ENCODE results near the gene PDZD8.
"Not testable (repeated sequence)": the region's sequence is repeated elsewhere in the genome, so short reads cannot be mapped to it uniquely, and the experiment has no call there.

PDZD8 gene

DNA sequence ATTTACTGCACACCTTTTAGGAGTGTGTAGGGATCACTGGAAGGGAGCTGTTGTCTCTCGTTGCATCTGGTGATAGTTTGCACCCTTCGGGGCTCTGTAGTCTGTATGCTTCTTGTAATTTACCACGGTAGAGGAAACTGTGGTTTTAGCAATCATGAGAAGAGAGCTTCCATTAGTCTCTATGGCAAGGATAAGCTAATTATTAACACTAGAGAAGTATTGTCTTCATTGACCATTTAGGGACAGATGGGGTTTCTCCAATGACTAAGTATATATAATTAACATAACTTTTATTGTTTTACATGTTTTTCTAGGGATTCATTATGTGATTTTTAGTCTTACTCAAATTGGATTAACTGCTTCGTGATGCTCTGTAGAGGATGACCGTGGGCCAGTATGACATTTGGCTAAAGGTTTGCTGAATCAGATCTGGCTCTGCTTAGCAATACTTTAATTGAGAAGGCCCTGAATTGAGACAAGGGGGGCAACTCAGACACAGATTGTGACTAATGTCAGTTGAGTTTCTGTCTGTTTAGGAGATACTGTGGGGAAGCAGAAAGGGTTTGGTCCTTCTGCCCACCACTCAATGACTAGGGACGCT lies 125.6 kb downstream of the PDZD8 start:
- no peak for DNase-seq

DNA sequence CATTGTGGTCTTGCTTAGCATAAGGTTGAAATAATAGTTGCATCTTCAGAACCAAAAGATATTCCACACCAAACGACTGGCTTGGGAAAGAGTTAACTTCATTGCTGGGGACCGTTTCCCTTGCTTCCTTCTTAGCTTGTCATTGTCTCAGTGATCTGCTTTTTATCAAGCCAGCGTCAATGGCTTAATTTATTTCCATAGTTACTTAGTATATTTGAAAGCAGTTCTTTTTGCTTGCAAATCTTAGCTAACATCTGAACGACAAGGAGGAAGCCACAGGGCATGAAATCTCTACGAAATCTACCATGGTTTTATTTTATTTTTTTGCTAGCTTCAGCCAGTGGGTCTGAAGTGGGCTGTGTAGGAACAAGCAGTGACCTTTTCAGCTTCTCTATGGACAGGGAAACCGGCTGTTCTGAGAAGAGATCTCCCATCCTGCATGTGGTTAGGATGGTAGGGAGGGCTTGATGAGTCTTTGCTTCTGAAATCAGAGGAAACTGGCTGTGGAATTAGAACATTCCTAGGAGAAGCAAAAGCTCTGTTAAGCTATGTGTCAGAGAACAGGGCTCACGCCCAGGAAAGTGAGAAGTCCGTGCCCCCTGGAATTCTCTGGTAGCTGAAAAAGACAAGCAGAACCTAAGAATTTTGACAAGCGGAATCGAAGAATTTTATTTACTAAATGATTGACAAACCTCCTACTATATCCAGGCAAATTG lies 126.3 kb downstream of the PDZD8 start:
- DNase-seq = no peak

DNA sequence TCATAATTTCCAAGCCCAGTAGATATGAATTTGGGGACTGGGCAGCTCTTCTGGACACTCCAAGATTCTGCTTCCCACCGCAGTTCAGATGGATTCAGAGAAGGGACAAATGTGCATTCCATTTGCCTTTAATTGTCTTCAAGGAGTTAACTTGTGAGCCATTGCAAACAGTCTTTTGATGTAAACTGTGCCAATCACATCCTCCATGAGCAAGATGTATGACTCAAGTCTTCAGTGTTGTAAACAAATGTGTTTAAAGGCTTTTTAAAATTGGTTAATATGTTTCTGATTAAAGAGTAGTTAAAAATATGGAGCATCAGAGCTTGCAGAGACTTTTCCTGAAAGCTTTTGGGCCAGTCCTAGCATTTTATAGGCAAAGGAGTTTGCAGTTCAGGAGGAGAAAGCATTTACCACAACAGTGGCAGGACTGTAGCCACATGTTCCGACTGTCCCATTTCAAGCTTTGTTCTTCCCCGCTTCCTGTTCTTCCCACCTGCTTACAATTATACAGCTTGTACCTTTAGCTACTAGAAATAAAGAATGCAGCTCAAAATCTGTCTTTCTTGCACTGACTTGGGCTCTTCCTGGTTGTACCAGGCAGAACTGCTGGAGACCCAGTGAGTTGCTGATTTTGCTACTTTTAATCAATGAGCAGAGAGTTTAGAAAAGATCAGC lies 128.1 kb downstream of the PDZD8 start:
- no peak for DNase-seq

DNA sequence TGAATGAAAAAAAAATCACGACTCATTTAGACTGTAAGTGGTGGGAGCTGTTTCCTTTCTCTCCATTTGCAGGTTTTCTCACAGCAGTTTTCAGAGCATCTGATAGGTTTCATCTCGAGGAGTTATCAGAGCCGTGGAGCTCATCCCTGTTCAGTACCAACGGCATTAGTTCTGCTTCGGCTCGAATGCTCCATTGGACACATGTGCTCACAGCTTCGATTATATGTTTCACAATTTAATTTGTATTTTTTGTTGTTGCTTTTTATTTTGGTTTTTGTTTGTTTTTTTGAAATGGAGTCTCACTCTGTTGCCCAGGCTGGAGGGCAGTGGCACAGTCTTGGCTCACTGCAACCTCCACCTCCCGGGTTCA lies 132.8 kb downstream of the PDZD8 start:
- DNase-seq = no peak

DNA sequence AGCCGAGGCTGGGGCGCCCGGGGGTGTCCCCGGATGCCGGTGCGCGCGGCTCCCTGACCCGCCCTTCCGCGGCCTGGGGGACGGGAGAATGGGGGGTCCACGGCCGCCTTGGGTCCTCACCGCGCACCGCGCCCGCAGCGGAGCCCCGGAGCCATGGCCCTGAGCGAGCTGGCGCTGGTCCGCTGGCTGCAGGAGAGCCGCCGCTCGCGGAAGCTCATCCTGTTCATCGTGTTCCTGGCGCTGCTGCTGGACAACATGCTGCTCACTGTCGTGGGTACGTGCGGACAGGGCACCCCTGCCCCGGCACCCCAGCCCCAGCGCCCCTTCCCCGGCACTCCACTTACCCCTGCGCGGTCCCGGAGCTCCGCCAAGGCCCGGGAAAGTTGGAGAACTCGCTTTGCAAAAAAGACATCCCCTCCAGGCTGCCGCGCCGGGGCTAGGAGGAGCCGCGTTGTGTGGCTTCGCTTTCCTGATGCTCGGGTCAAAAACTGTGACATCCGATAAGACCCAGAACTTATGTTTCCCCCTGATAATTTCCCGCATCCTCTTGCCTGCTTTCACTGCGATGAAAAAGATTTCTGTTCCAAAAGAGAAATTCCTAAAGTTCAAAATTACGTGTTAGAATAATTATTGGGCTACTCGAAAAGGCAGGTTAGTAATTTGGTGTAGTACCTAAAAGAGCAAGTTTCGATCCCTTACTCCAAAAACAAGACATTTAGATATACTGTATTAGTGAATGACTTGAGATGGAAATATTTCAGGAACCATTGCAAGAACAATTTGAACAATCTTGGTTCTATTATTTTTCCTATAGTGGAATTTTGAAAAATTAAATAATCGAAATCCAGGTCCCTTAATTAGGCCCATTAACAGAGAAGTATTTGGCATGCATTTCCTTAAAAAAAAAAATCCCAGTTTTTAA lies 133.4 kb downstream of the PDZD8 start:
- DNase-seq = no peak

DNA sequence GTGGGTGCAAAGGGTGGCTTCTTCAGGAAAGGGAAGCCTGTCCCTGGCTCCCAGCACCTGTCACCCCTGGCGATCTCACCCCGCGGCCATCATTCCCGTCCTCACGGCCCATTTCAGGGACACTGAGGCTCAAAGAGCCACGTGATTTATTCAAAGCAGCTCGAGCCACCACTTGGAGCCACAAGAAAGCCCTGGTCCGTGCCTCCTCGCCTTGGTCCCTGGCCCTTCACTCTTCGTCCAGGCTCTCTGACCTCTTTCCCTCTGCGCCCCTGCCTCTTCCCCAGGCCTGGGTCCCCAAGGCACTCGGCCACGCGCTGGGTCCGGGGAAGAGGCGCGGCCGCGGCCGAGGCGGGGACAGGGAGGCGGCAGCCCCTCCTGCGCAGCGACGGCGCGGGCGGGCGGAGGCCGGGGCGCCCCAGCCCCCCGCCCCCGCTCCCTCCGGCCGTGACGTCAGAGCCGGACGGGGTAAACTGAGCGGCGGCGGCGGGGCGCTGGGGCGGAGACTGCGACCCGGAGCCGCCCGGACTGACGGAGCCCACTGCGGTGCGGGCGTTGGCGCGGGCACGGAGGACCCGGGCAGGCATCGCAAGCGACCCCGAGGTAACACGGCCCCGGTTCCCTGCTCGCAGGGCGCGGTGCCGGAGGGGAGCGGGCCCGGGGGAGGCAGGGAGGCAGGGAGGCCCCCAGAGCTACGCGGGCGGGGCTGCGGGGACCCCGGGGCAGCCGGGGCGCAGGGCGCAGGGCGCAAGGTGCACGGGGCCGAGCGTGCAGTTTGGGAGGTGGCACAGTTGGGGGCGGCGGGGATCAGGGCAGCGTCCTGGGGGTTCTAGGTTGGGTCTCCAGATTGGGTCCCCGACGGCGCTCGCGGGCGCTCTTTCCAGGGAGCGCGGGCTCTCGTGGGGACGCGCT lies 134.4 kb downstream of the PDZD8 start, which contains the start of gene SLC18A2:
Gene SLC18A2, plus strand, starts transcription at position 494 of the 909 bp plus-strand sequence. CDS start 580 bp downstream, outside the sequence.
- no peak for DNase-seq

DNA sequence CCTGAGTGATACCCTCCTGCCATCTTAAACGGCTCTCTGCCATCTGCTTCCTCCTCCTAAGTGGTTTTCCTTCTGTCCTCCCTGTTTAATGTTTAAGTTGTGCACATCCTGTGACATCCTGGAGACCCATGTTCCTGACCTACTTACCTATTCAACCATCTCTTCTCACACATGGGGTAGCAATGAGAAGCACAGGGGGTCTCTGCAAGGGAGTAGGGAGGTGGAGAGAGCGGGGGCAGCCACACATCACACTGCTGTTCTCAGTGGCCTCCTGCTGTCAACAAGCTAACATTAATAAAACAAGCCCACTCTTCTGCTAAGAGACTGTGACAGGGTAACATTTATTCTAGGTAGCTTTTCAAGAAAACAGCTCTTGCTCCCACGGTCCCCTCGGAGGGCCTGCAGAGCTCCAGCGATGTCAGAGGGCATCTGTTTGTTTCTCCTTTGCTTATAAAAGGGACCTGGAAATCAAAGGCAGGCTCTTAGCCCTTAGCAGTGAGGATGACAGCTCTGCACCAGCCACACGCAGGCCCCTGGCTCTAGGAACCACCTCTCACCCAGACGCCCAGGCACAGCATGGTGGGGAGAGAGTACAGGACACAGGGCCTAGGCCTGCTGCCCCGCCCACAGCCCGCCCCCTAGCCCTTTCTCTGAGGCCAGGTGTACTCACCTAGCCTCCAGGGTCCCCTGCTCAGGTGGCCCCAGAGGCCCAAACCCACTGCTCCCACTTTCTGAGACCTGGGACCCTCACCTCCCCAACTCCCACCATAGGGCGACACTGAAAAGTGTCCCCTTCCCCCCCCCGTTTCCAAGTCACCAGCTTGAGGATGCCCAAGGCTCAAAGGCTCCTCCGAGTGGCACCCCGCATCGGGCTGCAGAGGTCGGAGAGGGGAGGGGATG lies 135.3 kb downstream of the PDZD8 start:
- DNase-seq = no peak

DNA sequence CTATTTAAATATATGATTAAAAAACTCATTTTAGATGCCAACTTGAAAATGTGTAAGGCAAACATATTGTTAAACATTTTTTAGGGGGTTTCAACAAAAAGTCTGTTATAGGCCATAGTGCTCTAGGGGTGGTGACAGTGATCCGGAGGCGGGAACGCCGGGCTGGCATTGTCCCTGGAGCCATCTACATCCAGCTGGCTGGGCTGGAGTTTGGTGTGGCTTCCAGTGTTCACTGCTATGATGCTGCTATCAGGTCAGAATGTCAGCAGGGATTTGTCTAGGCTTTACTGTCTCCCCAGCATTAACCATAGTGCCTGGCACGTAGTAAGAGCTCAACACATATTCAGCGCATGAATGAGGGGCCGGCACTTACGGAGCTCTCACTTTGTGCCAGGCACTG lies 136.2 kb downstream of the PDZD8 start:
- no peak for DNase-seq

DNA sequence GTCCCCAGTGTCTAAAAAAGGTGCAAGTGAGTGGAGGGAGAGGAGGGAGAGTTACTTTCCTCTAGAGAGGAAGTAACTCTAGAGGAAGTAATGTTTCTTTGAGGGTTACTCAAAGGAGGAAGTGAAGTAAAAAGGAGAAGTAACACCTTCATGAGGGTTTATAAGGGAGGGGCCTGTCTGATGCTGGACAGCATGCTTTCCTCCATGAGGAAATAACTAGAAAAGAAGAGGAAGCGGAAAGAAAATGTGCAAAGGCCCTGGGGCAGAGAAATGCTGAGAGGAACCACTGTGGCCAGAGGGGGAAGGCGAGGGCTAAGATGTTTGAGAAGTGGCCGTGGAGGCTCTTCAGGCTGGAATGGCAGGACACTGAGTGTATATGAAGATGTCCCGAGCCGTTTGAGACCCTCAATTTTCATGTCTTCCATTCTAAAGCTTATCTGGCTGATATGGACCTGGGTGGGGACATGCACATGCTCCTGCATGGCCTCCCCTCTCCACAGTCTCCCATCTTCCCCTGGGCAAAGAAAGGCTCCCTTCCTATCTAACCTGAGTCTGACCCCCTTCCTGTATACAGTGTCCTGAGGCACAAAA lies 137.7 kb downstream of the PDZD8 start:
- DNase-seq = no peak

DNA sequence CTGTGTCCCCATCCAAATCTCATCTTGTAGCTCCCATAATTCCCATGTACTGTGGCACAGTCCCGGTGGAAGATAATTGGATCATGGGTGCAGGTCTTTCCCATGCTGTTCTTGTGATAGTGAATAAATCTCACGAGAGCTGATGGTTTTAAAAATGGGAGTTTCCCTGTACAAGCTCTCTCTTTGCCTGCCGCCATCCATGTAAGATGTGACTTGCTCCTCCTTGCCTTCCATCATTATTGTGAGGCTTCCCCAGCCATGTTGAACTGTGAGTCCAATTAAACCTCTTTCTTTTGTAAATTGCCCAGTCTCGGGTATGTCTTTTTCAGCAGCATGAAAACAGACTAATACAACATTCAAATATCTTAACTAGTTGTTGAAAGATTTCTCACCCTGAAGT lies 145.1 kb downstream of the PDZD8 start:
- not testable (repeated sequence) for DNase-seq

DNA sequence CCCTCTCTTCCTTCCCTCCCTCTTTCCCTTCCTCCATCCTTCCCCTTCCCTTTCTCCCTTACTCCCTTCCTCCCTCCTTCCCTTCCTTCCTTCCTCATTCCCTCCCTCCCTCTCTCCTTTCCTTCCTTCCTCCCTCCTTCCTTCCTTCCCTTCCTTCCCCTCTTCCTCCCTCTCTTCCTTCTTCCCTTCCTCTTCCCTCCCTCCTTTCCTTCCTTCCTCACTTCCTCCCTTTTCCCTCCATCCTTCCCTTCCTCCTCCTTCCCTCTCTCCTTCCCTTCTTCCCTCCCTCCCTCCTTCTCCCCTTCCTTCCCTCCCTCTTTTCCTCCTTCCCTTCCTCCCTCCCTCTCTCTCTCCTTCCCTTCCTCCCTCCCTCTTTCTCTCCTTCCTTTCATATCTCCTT lies 147.0 kb downstream of the PDZD8 start:
- no peak for DNase-seq

Data from NCI-H1694 (cell line).